Esophagus squamous epithelium (tissue), 5 donors: Measurements from ENCODE around the gene BCL2L11. TPM values are rescaled to one million over a fixed set of nuclear protein-coding genes. Genes with fewer than 3 reads are reported as not detected.

Experiments used
- DNase-seq: peaks from one replicate; lab custom pipeline; 2025; lab: John Stamatoyannopoulos, UW
- H3K27ac ChIP-seq, 4 donors: fragments of 200-600 bp; sonication (generic); one replicate each; pipeline ENCODE4 v1.5.1; 2016 to 2019; ENCODE audit warnings: mild to moderate bottlenecking in 1 of 4
- H3K27me3 ChIP-seq, 4 donors: fragments of 200-600 bp; sonication (generic); 1 replicate in 3 of 4; 2 replicates in 1 of 4; pipeline versions ENCODE4 v1.5.1 to v1.6.0; 2017 to 2021; ENCODE audit warnings: antibody characterized with exemption in 1 of 4
- H3K36me3 ChIP-seq, 3 donors: fragments of 200-600 bp; sonication (generic); one replicate each; pipeline ENCODE4 v1.5.1; 2016 to 2019
- H3K4me1 ChIP-seq, 3 donors: fragments of 200-600 bp; sonication (generic); one replicate each; pipeline ENCODE4 v1.5.1; 2017 to 2019
- H3K4me3 ChIP-seq, 4 donors: fragments of 200-600 bp; sonication (generic); 1 replicate in 3 of 4; 2 replicates in 1 of 4; pipeline ENCODE4 v1.5.1; 2016 to 2019; ENCODE audit warnings: mild to moderate bottlenecking in 2 of 4, moderate library complexity in 1 of 4
- H3K9me3 ChIP-seq, 3 donors: fragments of 200-600 bp; sonication (generic); one replicate each; pipeline ENCODE4 v1.5.1; 2016 to 2019
- POLR2A ChIP-seq, 4 donors: fragments of 450-650 bp; IDR thresholded peaks; one replicate each; pipeline ENCODE4 v1.6.1; 2017; ENCODE audit warnings: antibody characterized with exemption in 4 of 4, mild to moderate bottlenecking in 4 of 4, moderate library complexity in 3 of 4
- WGBS, 2 donors: methylation state at CpG; one replicate each; pipeline ENCODE4 v1.1.5; 2018; 5-methylcytosine and 5-hydroxymethylcytosine counted together
- intact Hi-C: fragments of 100-400 bp; cut with DNase I; formaldehyde crosslinking; loops from one replicate; pipeline ENCODE4 v1.15.0; 2022
- total RNA-seq, 4 donors: library from RNA; depleted of rRNA; stranded (reverse); fragments of >200 nt; gene quantifications; one replicate each; pipeline ENCODE4 v1.1.0, GENCODE V29; 2016
- TF ChIP-seq, protein P1 (sequence below), 6 experiments: fragments of 450-650 bp in 4 of 6; fragments of 200-600 bp in 2 of 6; sonication (generic) in 2 of 6; IDR thresholded peaks; one replicate each; pipeline ENCODE4 v1.5.1; 2016 to 2019; ENCODE audit warnings: antibody characterized with exemption in 6 of 6, mild to moderate bottlenecking in 4 of 6, moderate library complexity in 4 of 6
- donor health status: DM: yes; HTN: yes; CAD: no.

The BCL2L11 gene
- total RNA-seq, 4 donors from 2014 or later, result 7.8 to 28.2 (median 9.9) TPM

DNA sequence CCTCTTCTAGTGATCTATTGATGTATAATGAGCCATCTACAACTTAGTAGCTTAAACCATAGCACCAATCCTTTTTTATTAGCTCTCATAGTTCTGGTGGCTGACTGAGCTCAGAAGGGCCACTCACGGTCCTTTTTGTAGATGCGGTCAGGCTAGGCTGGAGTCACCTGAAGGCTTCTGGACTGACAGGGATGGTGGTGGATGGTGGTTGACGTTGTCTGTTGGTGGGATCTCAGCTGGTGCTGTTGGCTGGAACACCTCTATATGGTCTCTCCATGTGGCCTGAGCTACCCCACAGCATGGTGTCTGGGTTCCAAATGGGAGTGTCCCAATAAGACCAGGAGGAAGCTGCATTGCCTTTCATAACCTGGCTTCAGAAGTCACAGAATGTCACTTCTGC lies 68.0 kb downstream of the BCL2L11 start:
- no peak overlapping the region for H3K4me3 ChIP-seq
- WGBS, 2 donors, result 96 to 100% methylated on average over 2 to 3 of the region's 3 CpGs
- no peak for TF ChIP-seq POLR2A (IDR thresholded peaks at IDR 0.05)
- TF ChIP-seq, protein P1, sequence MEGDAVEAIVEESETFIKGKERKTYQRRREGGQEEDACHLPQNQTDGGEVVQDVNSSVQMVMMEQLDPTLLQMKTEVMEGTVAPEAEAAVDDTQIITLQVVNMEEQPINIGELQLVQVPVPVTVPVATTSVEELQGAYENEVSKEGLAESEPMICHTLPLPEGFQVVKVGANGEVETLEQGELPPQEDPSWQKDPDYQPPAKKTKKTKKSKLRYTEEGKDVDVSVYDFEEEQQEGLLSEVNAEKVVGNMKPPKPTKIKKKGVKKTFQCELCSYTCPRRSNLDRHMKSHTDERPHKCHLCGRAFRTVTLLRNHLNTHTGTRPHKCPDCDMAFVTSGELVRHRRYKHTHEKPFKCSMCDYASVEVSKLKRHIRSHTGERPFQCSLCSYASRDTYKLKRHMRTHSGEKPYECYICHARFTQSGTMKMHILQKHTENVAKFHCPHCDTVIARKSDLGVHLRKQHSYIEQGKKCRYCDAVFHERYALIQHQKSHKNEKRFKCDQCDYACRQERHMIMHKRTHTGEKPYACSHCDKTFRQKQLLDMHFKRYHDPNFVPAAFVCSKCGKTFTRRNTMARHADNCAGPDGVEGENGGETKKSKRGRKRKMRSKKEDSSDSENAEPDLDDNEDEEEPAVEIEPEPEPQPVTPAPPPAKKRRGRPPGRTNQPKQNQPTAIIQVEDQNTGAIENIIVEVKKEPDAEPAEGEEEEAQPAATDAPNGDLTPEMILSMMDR (IDR thresholded peaks at IDR 0.05), result no peak

DNA sequence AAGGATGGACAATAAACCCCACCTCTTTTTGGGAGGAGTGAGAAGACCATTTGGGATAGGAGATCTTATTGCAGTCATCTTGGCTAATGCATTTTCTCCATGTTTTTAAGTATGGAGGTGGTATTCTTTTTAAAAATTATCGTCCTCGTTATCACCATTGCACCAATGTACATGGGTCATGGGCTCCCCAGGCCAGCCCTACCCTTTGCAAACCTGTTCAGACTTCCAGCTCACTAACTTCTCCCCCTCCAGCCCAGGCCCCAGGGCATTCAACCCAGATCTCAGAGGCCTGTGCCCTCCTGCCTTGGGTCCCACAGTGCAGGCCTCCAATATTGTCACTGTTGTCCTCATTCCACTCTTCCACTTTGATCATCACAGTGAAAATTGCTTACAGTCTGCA lies 68.4 kb downstream of the BCL2L11 start:
- no peak for TF ChIP-seq POLR2A (IDR thresholded peaks at IDR 0.05)
- TF ChIP-seq, protein P1 (IDR thresholded peaks at IDR 0.05), result no peak
- Histone ChIP-seq H3K27ac (no peak overlapping the region), H3K4me1 (peaks cover 4 to 17% (median 4%) of the 10 kb centered on the region in 3 donors), H3K36me3 (no peaks in the 10 kb centered on the region), H3K9me3 (no peaks in the 10 kb centered on the region), H3K27me3 (no peaks in the 10 kb centered on the region), H3K4me3 (no peak overlapping the region)
- WGBS, 2 donors, result 90% methylated on average over 2 of the region's 2 CpGs
- DNase-seq, result no peak
- intact Hi-C loops, result no loop called here

More for the DNA sequence above, 68.0 kb downstream of the BCL2L11 start:
- H3K27me3 ChIP-seq, result no peaks in the 10 kb centered on the region
- no peaks in the 10 kb centered on the region for H3K9me3 ChIP-seq
- no peak overlapping the region for H3K27ac ChIP-seq
- DNase-seq, result no peak
- H3K4me1 ChIP-seq, result peaks cover 4 to 17% (median 4%) of the 10 kb centered on the region in 3 donors
- H3K36me3 ChIP-seq, result no peaks in the 10 kb centered on the region
- intact Hi-C loops, result no loop called here

DNA sequence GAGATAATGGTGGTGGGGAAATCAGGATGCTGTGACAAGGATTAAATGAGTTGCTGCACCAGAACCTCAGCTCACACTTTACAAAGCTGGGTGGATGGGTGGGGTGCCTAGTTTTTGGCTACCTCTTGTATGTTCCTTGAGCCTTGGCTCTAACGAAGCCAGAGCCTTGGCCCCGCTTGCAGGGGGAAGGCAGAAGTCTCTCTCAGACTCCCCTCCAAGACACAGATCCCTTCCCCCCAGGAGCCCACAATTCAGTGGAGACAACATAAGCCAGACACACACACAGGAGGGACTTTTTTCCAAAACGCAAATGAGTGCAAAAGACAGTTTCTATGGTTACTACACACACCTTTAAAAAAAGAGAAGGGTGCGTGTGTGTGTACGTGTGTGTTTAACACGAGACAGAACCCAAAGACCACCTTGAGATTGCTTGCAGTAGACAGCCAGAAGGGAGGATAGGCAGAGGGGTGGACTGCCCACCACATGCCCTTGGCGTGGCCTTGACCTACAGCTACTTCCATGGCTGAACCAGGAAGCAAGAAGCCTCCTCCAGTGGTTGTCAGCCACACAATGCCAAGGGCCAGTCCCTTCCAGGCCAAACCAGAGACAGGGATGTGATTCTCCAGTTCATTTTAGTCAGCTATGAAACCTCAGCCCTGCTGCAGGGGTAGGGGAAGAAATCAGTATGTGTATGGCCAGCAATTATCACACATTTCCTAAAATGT lies 70.3 kb downstream of the BCL2L11 start:
- Histone ChIP-seq H3K36me3 (no peaks in the 10 kb centered on the region), H3K4me1 (peaks cover 0 to 3% (median 0%) of the 10 kb centered on the region in 3 donors), H3K9me3 (no peaks in the 10 kb centered on the region), H3K27me3 (no peaks in the 10 kb centered on the region), H3K4me3 (no peak overlapping the region), H3K27ac (no peak overlapping the region)
- intact Hi-C loops, result no loop called here
- WGBS, 2 donors, result 85 to 88% methylated on average over 7 of the region's 7 CpGs
- TF ChIP-seq, protein P1 (IDR thresholded peaks at IDR 0.05), result no peak
- TF ChIP-seq POLR2A (IDR thresholded peaks at IDR 0.05), result no peak
- no peak for DNase-seq

DNA sequence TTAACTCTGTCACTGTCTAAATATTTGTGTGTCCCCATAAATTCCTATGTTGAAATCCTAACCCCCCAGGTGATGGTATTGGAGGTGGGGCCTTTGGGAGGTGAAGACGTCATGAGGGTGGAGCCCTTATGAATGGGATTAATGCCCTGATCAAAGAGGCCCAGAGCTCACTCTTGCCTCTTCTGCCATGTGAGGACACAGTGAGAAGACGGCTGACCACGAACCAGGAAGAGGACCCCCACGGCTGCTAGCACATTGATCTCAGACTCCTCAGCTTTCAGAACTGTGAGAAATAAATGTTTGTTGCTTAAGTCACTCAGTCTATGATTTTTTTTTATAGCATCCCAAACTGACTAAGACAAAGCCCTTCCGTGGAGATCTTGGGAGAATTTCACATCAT lies 71.2 kb downstream of the BCL2L11 start:
- no peaks in the 10 kb centered on the region for H3K27me3 ChIP-seq
- WGBS, 2 donors, result 83 to 84% methylated on average over 4 of the region's 5 CpGs
- no peaks in the 10 kb centered on the region for H3K9me3 ChIP-seq
- no peaks in the 10 kb centered on the region for H3K4me1 ChIP-seq
- intact Hi-C loops, result no loop called here
- TF ChIP-seq, protein P1 (IDR thresholded peaks at IDR 0.05), result no peak
- H3K4me3 ChIP-seq, result no peak overlapping the region
- no peak overlapping the region for H3K27ac ChIP-seq
- H3K36me3 ChIP-seq, result no peaks in the 10 kb centered on the region
- no peak for DNase-seq

DNA sequence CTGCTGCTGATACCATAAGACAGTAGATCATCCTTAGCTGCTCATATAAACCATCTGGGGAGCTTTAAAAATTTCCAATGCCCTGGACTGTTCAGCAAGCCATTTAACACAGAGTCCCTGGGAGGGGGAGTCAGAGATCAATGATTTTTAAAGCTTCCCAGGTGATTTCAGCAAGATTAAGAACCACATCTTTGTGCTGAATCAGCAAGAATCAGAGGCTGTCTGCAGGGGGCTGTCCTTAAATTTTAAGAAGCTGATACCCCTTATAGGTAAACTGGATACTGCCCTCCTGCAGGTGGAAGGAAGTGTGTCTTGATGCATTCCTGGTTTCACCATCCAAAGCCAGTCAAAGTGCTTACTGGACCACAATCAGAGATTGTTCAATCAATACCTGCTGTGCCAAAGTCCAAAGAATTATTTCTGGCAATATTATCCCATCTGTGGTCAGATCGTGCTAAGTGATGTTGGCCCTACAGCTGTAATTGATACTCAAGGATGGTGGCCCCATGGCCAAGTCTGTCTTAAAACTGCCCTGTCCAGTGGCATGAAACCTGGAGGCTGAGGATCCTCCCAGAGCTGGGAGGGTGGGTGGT lies 72.2 kb downstream of the BCL2L11 start:
- Histone ChIP-seq H3K27me3 (no peaks in the 10 kb centered on the region), H3K4me3 (no peak overlapping the region), H3K27ac (no peak overlapping the region), H3K4me1 (no peaks in the 10 kb centered on the region), H3K9me3 (no peaks in the 10 kb centered on the region), H3K36me3 (no peaks in the 10 kb centered on the region)
- DNase-seq, result no peak
- intact Hi-C loops, result no loop called here
- TF ChIP-seq POLR2A (IDR thresholded peaks at IDR 0.05), result no peak
- TF ChIP-seq, protein P1 (IDR thresholded peaks at IDR 0.05), result no peak
- WGBS, 2 donors, result 100% methylated on average over 1 of the region's 1 CpG
